ENCODE results near the gene SMAD3. TPM values are rescaled to one million over a fixed set of nuclear protein-coding genes. Genes with fewer than 3 reads are reported as not detected.
A peak's percentile ranks its signal among the peaks of the same experiment; 100 is the strongest.

The SMAD3 gene
- total and polyA plus RNA-seq, 2 of the 4 experiments (the other 2 are of a cell fraction), result 71.0 to 177 TPM

DNA sequence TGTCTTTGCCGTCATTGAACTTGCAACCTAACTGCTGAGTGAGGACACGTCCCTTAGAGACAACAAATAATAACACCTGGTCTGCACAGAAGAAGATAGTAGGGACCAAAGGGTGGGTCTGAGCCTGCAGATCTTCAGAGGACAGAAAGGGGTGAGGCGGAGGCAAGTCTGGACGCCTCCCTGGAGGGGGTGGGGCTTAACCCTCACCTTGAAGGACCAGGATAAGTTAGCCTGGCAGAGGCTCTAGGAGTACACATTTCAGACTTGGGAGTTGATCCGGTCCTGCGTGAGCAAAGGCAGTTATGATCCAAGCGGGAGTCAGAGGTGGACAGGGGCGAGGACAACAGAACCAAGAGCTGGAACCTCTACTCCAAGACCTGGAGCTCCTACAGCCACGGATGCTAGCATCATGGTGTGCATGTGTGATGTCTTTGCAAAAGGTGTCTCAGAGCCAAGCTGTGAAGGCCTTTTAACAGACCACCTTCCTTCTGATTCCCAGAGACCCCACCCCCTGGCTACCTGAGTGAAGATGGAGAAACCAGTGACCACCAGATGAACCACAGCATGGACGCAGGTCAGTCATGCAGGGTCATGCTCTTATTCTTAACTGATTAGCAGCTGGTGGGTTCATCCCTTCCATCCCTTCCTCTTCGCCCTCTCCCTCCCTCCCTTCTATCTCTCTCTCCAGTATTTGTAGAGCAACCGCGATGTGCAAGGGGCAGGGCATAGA is 101.0 kb downstream of the SMAD3 start (continued):
- TF ChIP-seq POLR2A (IDR thresholded peaks at IDR 0.05; ENCODE audit: low read depth, low read length), result no peak

- Histone ChIP-seq H3K56ac (ENCODE audit: extremely low read depth, insufficient read depth, low read length) (0 out of 2 replicates have a peak overlapping the region, but pooled peaks have one; percentile 46), H3K23ac (ENCODE audit: low read depth, low read length) (peak overlapping the region; percentile 86), H3K27me3 (ENCODE audit: control insufficient read depth, insufficient read depth, low read length) (no peaks in the 10 kb centered on the region), H2AK5ac (ENCODE audit: low read depth, low read length) (peak overlapping the region; percentile 99), H3K79me1 (ENCODE audit: low read depth in 1 of 2, low read length in 2 of 2) (peaks cover 50 to 97% of the 10 kb centered on the region in 2 experiments), H4K5ac (ENCODE audit: low read depth, low read length) (peak overlapping the region; percentile 25), H3K9me1 (ENCODE audit: insufficient read depth, low read length) (peaks cover 68% of the 10 kb centered on the region), H3K9ac (ENCODE audit: low read depth, low read length) (peak overlapping the region; percentile 20), H3K4me3 (ENCODE audit: insufficient read depth, low read depth, low read length) (no peak overlapping the region), H4K20me1 (ENCODE audit: insufficient read depth, low read length) (peaks cover 30% of the 10 kb centered on the region), H3K4me2 (ENCODE audit: low read depth, low read length) (no peak overlapping the region), H4K8ac (ENCODE audit: low read depth in 2 of 2, low read length in 2 of 2) (peak overlapping the region; percentile 40 to 92; a peak in 3 of 4 replicates), H3K18ac (ENCODE audit: low read depth, low read length) (peak overlapping the region; percentile 36), H4K91ac (ENCODE audit: insufficient read depth, low read depth, low read length) (peak overlapping the region; percentile 91), H3K27ac (ENCODE audit: insufficient read depth, low read length) (peak overlapping the region; percentile 89), H2BK5ac (ENCODE audit: low read depth, low read length, poor library complexity, severe bottlenecking) (peak overlapping the region; percentile 75), H2BK120ac (ENCODE audit: low read depth, low read length) (peak overlapping the region; percentile 92), H3K4ac (ENCODE audit: low read depth, low read length) (peak overlapping the region; percentile 86), H3K36me3 (ENCODE audit: control insufficient read depth, insufficient read depth, low read length) (peaks cover 72% of the 10 kb centered on the region), H3K14ac (replicated peaks; ENCODE audit: low read depth, low read length) (peak overlapping the region; percentile 93), H2AFZ (replicated peaks; ENCODE audit: low read length, poor library complexity) (no peak overlapping the region), H3K9me3 (ENCODE audit: control insufficient read depth, insufficient read depth, low read length) (no peaks in the 10 kb centered on the region), H3K4me1 (ENCODE audit: control insufficient read depth, insufficient read depth, low read length) (peaks cover 64% of the 10 kb centered on the region), H2BK15ac (ENCODE audit: low read depth, low read length) (peak overlapping the region; percentile 82; the same call in 2 of the 3 replicates), H2BK20ac (ENCODE audit: low read depth, low read length) (peak overlapping the region; percentile 85), H2AK9ac (replicated peaks; ENCODE audit: low read depth, low read length, poor library complexity) (peak overlapping the region; percentile 76)
- POLR2A ChIA-PET (ENCODE audit: unreplicated experiment), result no interaction called here
- 100% methylated on average over 1 of the region's 4 CpGs; no CpG with 5 or more reads in 1 of the 2 experiments for WGBS, 2 experiments (ENCODE audit: extremely low coverage in 2 of 2, insufficient read length in 1 of 2)
- ATAC-seq (ENCODE audit: low read depth) (no peak), DNase-seq (no peak)
- BruUV-seq (replicated peaks), result no TSS peak
- dilution Hi-C loops (cut with HindIII; ENCODE audit: low sequenced_read_pairs, unreplicated experiment) (no loop called here), intact Hi-C loops (cut with micrococcal nuclease) (no loop called here), in situ Hi-C loops (cut with MboI; ENCODE audit: low sequenced_read_pairs) (no loop called here)
- CTCF ChIA-PET, result no interaction called here
- TF ChIP-seq BHLHE40 (IDR thresholded peaks at IDR 0.05; ENCODE audit: low read depth, low read length) (no peak), RCOR1 (IDR thresholded peaks at IDR 0.05; ENCODE audit: insufficient replicate concordance, low read length) (no peak), MXI1 (IDR thresholded peaks at IDR 0.05; ENCODE audit: borderline replicate concordance, low read depth, low read length) (no peak), MAZ (IDR thresholded peaks at IDR 0.05; ENCODE audit: borderline replicate concordance, low read depth, low read length) (no peak), MAFK (IDR thresholded peaks at IDR 0.05; ENCODE audit: low read depth, low read length) (no peak), NFE2L2 (IDR thresholded peaks at IDR 0.05; ENCODE audit: low read depth, low read length) (no peak), POLR2A (IDR thresholded peaks at IDR 0.05; ENCODE audit: low read depth, low read length) (no peak), CHD1 (IDR thresholded peaks at IDR 0.05; ENCODE audit: low read depth, low read length) (no peak), CTCF (conservative IDR thresholded peaks at IDR 0.05; ENCODE audit: low read depth, low read length) (no peak)
- TF ChIP-seq, protein P1, sequence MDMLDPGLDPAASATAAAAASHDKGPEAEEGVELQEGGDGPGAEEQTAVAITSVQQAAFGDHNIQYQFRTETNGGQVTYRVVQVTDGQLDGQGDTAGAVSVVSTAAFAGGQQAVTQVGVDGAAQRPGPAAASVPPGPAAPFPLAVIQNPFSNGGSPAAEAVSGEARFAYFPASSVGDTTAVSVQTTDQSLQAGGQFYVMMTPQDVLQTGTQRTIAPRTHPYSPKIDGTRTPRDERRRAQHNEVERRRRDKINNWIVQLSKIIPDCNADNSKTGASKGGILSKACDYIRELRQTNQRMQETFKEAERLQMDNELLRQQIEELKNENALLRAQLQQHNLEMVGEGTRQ (IDR thresholded peaks at IDR 0.05; ENCODE audit: low read depth, low read length), result no peak
These were observed 101.7 kb downstream of the SMAD3 start for GRCh38 chr15:67167091-67167490.
